Kidney (tissue), 14 donors: ENCODE results near the gene OTOG. TPM values are rescaled to one million over a fixed set of nuclear protein-coding genes. Genes with fewer than 3 reads are reported as not detected.

Source experiments
- DNase-seq, 5 donors: peaks; one replicate each; pipeline ENCODE4 v3.0.0-alpha.2; 2013 to 2020
- FAIRE-seq: peaks from 2 replicates; lab custom pipeline; 2012; peaks lifted over from hg19 to GRCh38; lab: Jason Lieb, UNC
- H3K27ac ChIP-seq, 2 donors: one replicate each; pipeline ENCODE4 v1.7.0; 2013; ENCODE audit warnings: low read depth in 2 of 2, low read length in 2 of 2, inconsistent platforms in 1 of 2
- H3K27me3 ChIP-seq: one replicate; pipeline ENCODE4 v1.7.1; 2013; ENCODE audit warnings: low read length, inconsistent platforms; ENCODE audit not compliant: control insufficient read depth, insufficient read depth
- H3K36me3 ChIP-seq, 3 donors: one replicate each; pipeline versions ENCODE4 v1.7.0 to v1.7.1; 2013; ENCODE audit warnings: low read length in 3 of 3, control low read depth in 1 of 3, inconsistent platforms in 1 of 3; ENCODE audit not compliant: insufficient read depth in 3 of 3, control insufficient read depth in 2 of 3
- H3K4me1 ChIP-seq, 3 donors: one replicate each; pipeline versions ENCODE4 v1.7.0 to v1.7.1; 2013; ENCODE audit warnings: low read length in 3 of 3, inconsistent platforms in 1 of 3, low read depth in 1 of 3; ENCODE audit not compliant: control insufficient read depth in 2 of 3, insufficient read depth in 2 of 3
- H3K4me3 ChIP-seq, 3 donors: one replicate each; pipeline versions ENCODE4 v1.7.0 to v1.8.1; 2013; ENCODE audit warnings: low read length in 3 of 3, control low read depth in 1 of 3, inconsistent platforms in 1 of 3
- H3K9ac ChIP-seq, 3 donors: one replicate each; pipeline versions ENCODE4 v1.7.0 to v1.7.1; 2013; ENCODE audit warnings: low read length in 3 of 3, control low read depth in 1 of 3, inconsistent platforms in 1 of 3
- H3K9me3 ChIP-seq, 3 donors: one replicate each; pipeline versions ENCODE4 v1.7.0 to v1.7.1; 2013; ENCODE audit warnings: low read length in 3 of 3, control low read depth in 1 of 3, inconsistent platforms in 1 of 3; ENCODE audit not compliant: control insufficient read depth in 2 of 3, insufficient read depth in 1 of 3
- CTCF ChIP-seq: IDR thresholded peaks from 3 replicates; pipeline ENCODE4 v1.5.1; 2012; ENCODE audit warnings: mild to moderate bottlenecking, moderate library complexity, borderline replicate concordance; ENCODE audit not compliant: insufficient read depth; ENCODE audit errors: extremely low read depth
- intact Hi-C: fragments of 100-400 bp; cut with DNase I; formaldehyde crosslinking; loops from one replicate; pipeline ENCODE4 v1.11.1; 2022
- polyA plus RNA-seq: library from polyadenylated mRNA; stranded (reverse); fragments of 350-450 nt; fragmentation: Illumina TruSeq; extraction: RNeasy Lipid Tissue Mini Kit (QIAGEN cat#74804); gene quantifications from one replicate; pipeline ENCODE4 v1.2.3, GENCODE V29; 2014; ENCODE audit warnings: low read depth, low replicate concordance; ENCODE audit not compliant: insufficient read depth
- total RNA-seq: library from RNA; stranded (reverse); fragmentation: NEBNext Ultra II Directional; extraction: Animal tissue kit (Norgen Biotek cat#: 25700); gene quantifications from one replicate; pipeline ENCODE4 v1.2.1, GENCODE V29; 2021
- donor health status: control.
- donor health status: control.
- donor health status: control.
- donor health status: control.
- donor health status: control.
- donor health status: DM: yes; HTN: yes; CAD: no.
- donor health status: Normal renal cell carcinoma (clear cell type).

Gene OTOG
- total and polyA plus RNA-seq, 2 donors from 2014 or later: 0.06 TPM; not detected in 1

GRCh38 chr11:17522655-17523054 lies 24.4 kb upstream of the OTOG start:
- peak in 1 of 5 donors; percentile 66 for DNase-seq
- H3K27me3 ChIP-seq: no peaks in the 10 kb centered on the region
- no peak overlapping the region for H3K27ac ChIP-seq
- peaks cover 0 to 15% (median 8%) of the 10 kb centered on the region in 3 donors for H3K4me1 ChIP-seq
- H3K4me3 ChIP-seq: no peak overlapping the region
- no peak for FAIRE-seq
- intact Hi-C loops: no loop called here
- no peak for TF ChIP-seq CTCF
- no peak overlapping the region for H3K9ac ChIP-seq
- H3K36me3 ChIP-seq: peaks cover 0 to 27% (median 2%) of the 10 kb centered on the region in 3 donors
- H3K9me3 ChIP-seq: no peaks in the 10 kb centered on the region

- intact Hi-C loops: no loop called here
- peaks cover 0 to 20% (median 6%) of the 10 kb centered on the region in 3 donors for H3K4me1 ChIP-seq
- FAIRE-seq: no peak
- peak in 1 of 5 donors; percentile 46 for DNase-seq
- H3K9me3 ChIP-seq: no peaks in the 10 kb centered on the region
- H3K4me3 ChIP-seq: no peak overlapping the region
- TF ChIP-seq CTCF: no peak
- H3K27ac ChIP-seq: no peak overlapping the region
- H3K9ac ChIP-seq: no peak overlapping the region
- H3K27me3 ChIP-seq: no peaks in the 10 kb centered on the region
- H3K36me3 ChIP-seq: peaks cover 0 to 24% (median 2%) of the 10 kb centered on the region in 3 donors
Measured at GRCh38 chr11:17524221-17524620, 22.8 kb upstream of the OTOG start.

GRCh38 chr11:17525570-17525969 lies 21.5 kb upstream of the OTOG start:
- no peaks in the 10 kb centered on the region for H3K27me3 ChIP-seq
- FAIRE-seq: no peak
- peak in 2 of 5 donors; percentile 31 to 41 for DNase-seq
- no peak overlapping the region for H3K9ac ChIP-seq
- peaks cover 0 to 20% (median 6%) of the 10 kb centered on the region in 3 donors for H3K4me1 ChIP-seq
- intact Hi-C loops: no loop called here
- no peak overlapping the region for H3K27ac ChIP-seq
- no peak for TF ChIP-seq CTCF
- H3K4me3 ChIP-seq: no peak overlapping the region
- H3K9me3 ChIP-seq: no peaks in the 10 kb centered on the region
- H3K36me3 ChIP-seq: peaks cover 0 to 13% (median 2%) of the 10 kb centered on the region in 3 donors

GRCh38 chr11:17526326-17526725 lies 20.7 kb upstream of the OTOG start:
- peak in 1 of 5 donors; percentile 69 for DNase-seq

More at GRCh38 chr11:17526326-17526725, 20.7 kb upstream of the OTOG start:
- no peak overlapping the region for H3K9ac ChIP-seq
- no peaks in the 10 kb centered on the region for H3K27me3 ChIP-seq
- no peak for TF ChIP-seq CTCF
- no peak for FAIRE-seq
- intact Hi-C loops: no loop called here
- H3K4me3 ChIP-seq: no peak overlapping the region
- no peaks in the 10 kb centered on the region for H3K9me3 ChIP-seq
- peaks cover 0 to 20% (median 6%) of the 10 kb centered on the region in 3 donors for H3K4me1 ChIP-seq
- H3K36me3 ChIP-seq: peaks cover 0 to 13% (median 2%) of the 10 kb centered on the region in 3 donors
- H3K27ac ChIP-seq: no peak overlapping the region
